Mucosa of gallbladder (tissue), 1 donor: ENCODE measurements around the gene ERCC8. TPM values are rescaled to one million over a fixed set of nuclear protein-coding genes. Genes with fewer than 3 reads are reported as not detected.

Source experiments
- DNase-seq: peaks from one replicate; pipeline ENCODE4 v3.0.0-alpha.2; 2020; ENCODE audit warnings: low spot score
- total RNA-seq: library from RNA; stranded (reverse); gene quantifications from one replicate; pipeline ENCODE4 v1.2.1, GENCODE V29; 2021
- donor health status: DM: no; HTN: no; CAD: no.

ERCC8 gene
- total RNA-seq, 1 donor from 2014 or later = 5.7 TPM

- no peak for DNase-seq
Measured at GRCh38 chr5:60836131-60836530, 108.7 kb downstream of the ERCC8 start.

- DNase-seq = no peak
Measured at GRCh38 chr5:60835554-60835953, 109.3 kb downstream of the ERCC8 start.

DNA sequence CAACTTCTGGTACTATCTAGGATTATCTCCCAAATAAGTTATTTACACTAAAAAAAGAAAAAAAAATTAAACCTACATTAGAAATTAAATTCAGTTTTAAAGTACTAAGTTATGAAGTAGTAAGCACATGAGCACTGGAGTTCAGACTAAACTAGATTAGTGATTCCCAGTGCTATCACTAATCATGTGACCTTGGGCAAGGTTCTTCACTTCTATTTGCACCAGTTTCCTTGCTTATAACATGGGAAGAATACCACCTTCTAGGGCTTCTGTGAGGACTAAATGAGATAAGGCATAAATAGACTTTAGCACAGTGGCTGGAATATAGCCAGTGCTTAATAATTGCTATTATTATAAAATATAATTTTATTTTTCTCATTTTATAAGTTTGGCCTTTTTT is 111.3 kb downstream of the ERCC8 start:
- DNase-seq = no peak

DNA sequence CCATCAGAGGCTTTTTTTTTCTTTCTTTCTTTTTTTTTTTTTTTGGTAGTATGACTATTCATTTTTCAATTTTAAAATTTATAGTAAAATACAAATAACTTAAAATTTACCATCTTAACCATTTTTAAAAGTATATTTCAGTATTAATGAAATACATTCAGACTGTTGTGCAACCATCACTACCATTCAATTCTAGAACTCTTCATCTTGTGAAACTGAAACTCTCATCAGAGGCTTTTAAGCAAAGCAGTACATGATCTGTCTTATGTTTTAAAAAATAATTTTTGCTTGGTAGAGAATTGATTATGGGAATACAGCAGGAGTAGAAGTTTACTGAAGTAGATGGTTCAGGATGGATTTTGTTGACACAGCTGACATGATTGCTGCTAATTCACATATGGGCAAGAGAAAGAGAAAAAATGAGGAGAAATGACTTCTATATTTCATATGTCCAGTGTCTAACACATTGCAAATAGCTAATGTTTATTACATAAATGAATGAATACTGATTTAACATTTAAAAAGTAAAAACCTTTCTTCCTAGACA is 114.2 kb downstream of the ERCC8 start:
- DNase-seq = no peak

GRCh38 chr5:60829490-60830266 is 115.2 kb downstream of the ERCC8 start:
- no peak for DNase-seq

DNA sequence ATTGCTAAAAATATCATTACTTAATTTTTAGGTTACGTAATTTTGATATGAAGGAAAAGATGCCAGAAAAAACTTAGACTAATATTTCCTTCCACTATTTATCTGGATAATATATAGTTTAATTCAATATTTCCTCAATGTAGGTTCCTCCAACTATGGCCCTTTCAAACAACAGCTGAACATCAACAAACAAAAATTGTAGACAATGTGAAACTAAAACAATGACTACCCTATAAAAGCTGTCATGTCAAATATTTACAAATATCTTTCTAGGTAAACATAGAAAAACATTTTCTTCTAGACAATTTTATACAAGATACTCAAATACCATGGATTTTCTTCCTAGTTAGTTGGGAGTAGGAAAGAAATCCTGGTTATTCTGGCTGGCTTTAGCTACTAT is 117.7 kb downstream of the ERCC8 start:
- DNase-seq = no peak

- no peak for DNase-seq
Measured at GRCh38 chr5:60826653-60827052, 118.2 kb downstream of the ERCC8 start.

Other genes with a start within 250 kb of the ERCC8 start
- gene DEPDC1B, start 244.9 kb downstream of the ERCC8 start, total RNA-seq = 117 TPM
- gene ELOVL7, start 100.8 kb downstream of the ERCC8 start, total RNA-seq = 66.8 TPM
- gene NDUFAF2, start 135 bp upstream of the ERCC8 start, total RNA-seq = 14.4 TPM
- gene SMIM15, start 217.4 kb upstream of the ERCC8 start, total RNA-seq = 60.6 TPM